ENCODE data around the gene CBX7. TPM values are rescaled to one million over a fixed set of nuclear protein-coding genes. Genes with fewer than 3 reads are reported as not detected.

The CBX7 gene
- 0.49 and 4.1 TPM in 2 replicates for total RNA-seq

DNA sequence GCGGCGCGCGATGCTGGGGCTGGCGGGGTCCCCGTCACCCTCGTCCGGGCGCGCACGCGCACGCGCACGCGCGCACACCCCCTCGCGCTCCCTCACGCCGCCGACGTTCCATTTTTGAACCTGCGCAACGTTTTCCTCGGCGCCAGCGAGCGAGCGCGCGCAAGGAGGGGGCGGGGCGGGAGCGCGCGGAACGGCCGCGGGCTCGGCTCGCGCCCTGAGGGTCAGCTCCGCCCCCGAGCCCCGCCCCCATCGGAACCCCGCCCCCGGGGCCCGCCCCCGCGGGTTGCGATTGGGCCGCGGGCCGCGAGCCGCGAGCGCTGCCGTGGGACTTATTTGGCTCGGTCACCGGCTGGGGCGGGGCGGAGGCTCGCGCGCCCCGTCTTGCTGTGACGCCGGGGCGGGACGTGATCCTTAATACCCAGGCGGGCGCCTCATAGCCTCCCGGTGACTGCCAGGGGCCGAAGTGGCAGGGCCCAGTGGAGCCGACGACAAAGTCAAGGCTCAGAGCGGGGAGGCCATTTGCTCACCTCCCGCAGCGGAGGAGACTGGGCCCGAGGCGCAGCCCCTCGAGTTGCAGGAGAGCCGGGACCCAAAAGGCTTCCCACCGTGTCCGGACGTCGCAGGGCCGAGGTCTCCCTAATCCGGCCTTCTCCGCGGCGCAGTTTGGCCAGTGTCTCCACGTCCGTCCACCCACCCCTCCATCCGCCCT is at the start of gene CBX7:
Gene CBX7 (minus strand): TSS at position 170 of the 709 bp plus-strand sequence. CDS start 236 bp downstream, outside the sequence.

GRCh38 chr22:39097098-39098020 is 55.1 kb downstream of the CBX7 start, which contains the start of gene APOBEC3H:
Gene APOBEC3H (plus strand): TSS chr22:39097244. CDS start chr22:39100279, 3,035 bp downstream.

Other genes starting within 250 kb of the CBX7 start
- gene APOBEC3A, start 195.1 kb downstream of the CBX7 start, total RNA-seq = not detected in 2 replicates
- 1.3 and 32.9 TPM in 2 replicates for gene APOBEC3B, start 170.3 kb downstream of the CBX7 start, total RNA-seq
- 19.2 and 22.6 TPM in 2 replicates for gene APOBEC3C, start 138.4 kb downstream of the CBX7 start, total RNA-seq
- 0.49 and 1.1 TPM in 2 replicates for gene APOBEC3D, start 131.6 kb downstream of the CBX7 start, total RNA-seq
- 4.6 and 8.9 TPM in 2 replicates for gene APOBEC3F, start 111.8 kb downstream of the CBX7 start, total RNA-seq
- gene APOBEC3G, start 75.4 kb downstream of the CBX7 start, total RNA-seq = 1.6 and 10.9 TPM in 2 replicates
- not detected in 2 replicates for gene APOBEC3H, start 55.4 kb downstream of the CBX7 start, total RNA-seq
- gene PDGFB, start 92.3 kb upstream of the CBX7 start, total RNA-seq = 38.3 and 48.2 TPM in 2 replicates
- gene RPL3, start 166.9 kb upstream of the CBX7 start, total RNA-seq = 2,016 and 2,592 TPM in 2 replicates
- gene SYNGR1, start 197.3 kb upstream of the CBX7 start, total RNA-seq = 12.9 and 21.4 TPM in 2 replicates
- 17.1 and 28.3 TPM in 2 replicates for gene TAB1, start 247.1 kb upstream of the CBX7 start, total RNA-seq

All from mesangial cell (primary cell).